NCI-H82 (cell line): ENCODE results near the gene DOLK.
"Not testable (repeated sequence)": the region's sequence is repeated elsewhere in the genome, so short reads cannot be mapped to it uniquely, and the experiment has no call there.

Experiments
- DNase-seq: peaks from one replicate; lab custom pipeline; 2025; lab: John Stamatoyannopoulos, UW

DOLK gene

GRCh38 chr9:128947527-128948301 is at the start of gene DOLK, which contains the start of gene NUP188:
Gene DOLK (minus strand): TSS chr9:128947603. CDS start chr9:128947303, 300 bp downstream.
Gene NUP188 (plus strand): TSS chr9:128947699. CDS start chr9:128947720, 21 bp downstream.
- peak; percentile 93 for DNase-seq

- DNase-seq, result no peak
Observed at GRCh38 chr9:128995791-128996190, 48.4 kb upstream of the DOLK start.

GRCh38 chr9:128992995-128993394 is 45.6 kb upstream of the DOLK start:
- peak; percentile 18 for DNase-seq

GRCh38 chr9:128987805-128988204 is 40.4 kb upstream of the DOLK start:
- no peak for DNase-seq

- DNase-seq, result no peak
Observed at GRCh38 chr9:128986671-128987070, 39.3 kb upstream of the DOLK start.

- no peak for DNase-seq
Observed at GRCh38 chr9:128983536-128983935, 36.1 kb upstream of the DOLK start.

- DNase-seq, result no peak
Observed at GRCh38 chr9:128979111-128979510, 31.7 kb upstream of the DOLK start.

GRCh38 chr9:128972956-128973355 is 25.6 kb upstream of the DOLK start:
- no peak for DNase-seq

- no peak for DNase-seq
Observed at GRCh38 chr9:128969491-128969890, 22.1 kb upstream of the DOLK start.

GRCh38 chr9:128961403-128961802 is 14.0 kb upstream of the DOLK start:
- DNase-seq, result not testable (repeated sequence)

- DNase-seq, result no peak
Observed at GRCh38 chr9:128947277-128947526, 201 bp downstream of the DOLK start.

- no peak for DNase-seq
Observed at GRCh38 chr9:128946571-128947276, 679 bp downstream of the DOLK start.

- no peak for DNase-seq
Observed at GRCh38 chr9:128945798-128946501, 1.5 kb downstream of the DOLK start.

- DNase-seq, result not testable (repeated sequence)
Observed at GRCh38 chr9:128944966-128945365, 2.4 kb downstream of the DOLK start.

GRCh38 chr9:128943832-128944620 is 3.4 kb downstream of the DOLK start:
- DNase-seq, result no peak

- DNase-seq, result no peak
Observed at GRCh38 chr9:128940946-128941755, 6.3 kb downstream of the DOLK start.

GRCh38 chr9:128940271-128940921 is 7.0 kb downstream of the DOLK start:
- peak; percentile 29 for DNase-seq

- peak; percentile 52 for DNase-seq
Observed at GRCh38 chr9:128937310-128938165, 9.9 kb downstream of the DOLK start.

GRCh38 chr9:128936171-128936865 is 11.1 kb downstream of the DOLK start:
- no peak for DNase-seq
